ENCODE measurements around the gene TUT7. TPM values are rescaled to one million over a fixed set of nuclear protein-coding genes. Genes with fewer than 3 reads are reported as not detected.
A peak's percentile ranks its signal among the peaks of the same experiment; 100 is the strongest.

Gene TUT7
- total and polyA plus RNA-seq, 2 experiments from 2014 or later: 16.5 to 18.8 TPM

DNA sequence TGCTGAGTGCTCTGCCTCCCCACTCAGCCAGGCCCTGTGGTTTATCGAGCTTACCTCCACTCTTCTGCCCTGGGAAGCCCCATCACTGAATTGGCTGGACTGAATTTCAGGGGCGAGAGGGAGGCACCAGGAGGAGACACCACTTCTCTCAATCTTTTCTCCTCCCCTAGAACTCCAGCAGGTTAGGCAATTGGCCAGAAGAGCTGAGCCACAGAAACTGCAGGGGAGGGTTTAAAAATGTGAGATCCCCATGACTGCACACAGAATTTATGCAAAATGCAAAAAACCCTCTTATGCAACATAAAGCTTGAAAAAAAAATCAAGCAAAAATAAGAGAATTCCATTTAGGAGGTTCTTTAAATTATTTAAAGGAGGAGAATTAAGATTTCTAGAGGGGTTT lies 29.9 kb downstream of the TUT7 start:
- H3K36me3 ChIP-seq (ENCODE audit: low read depth): peaks cover 44% of the 10 kb centered on the region

GRCh38 chr9:86322973-86323644 lies 31.1 kb downstream of the TUT7 start:
- Histone ChIP-seq H3K27ac (peak overlapping the region; percentile 85), H3K4me3 (peak overlapping the region; percentile 26; the same call in 1 of the 2 replicates), H3K27me3 (replicated peaks; ENCODE audit: insufficient read depth) (no peaks in the 10 kb centered on the region), H3K9me3 (ENCODE audit: low read depth) (no peaks in the 10 kb centered on the region), H3F3A (ENCODE audit: insufficient read depth) (peaks cover 61% of the 10 kb centered on the region), H3K36me3 (ENCODE audit: low read depth) (peaks cover 47% of the 10 kb centered on the region), H2AFZ (no peak overlapping the region), H3K4me1 (ENCODE audit: insufficient read depth) (peaks cover 48% of the 10 kb centered on the region), H3K9ac (peak overlapping the region; percentile 55), H3K4me2 (ENCODE audit: unreplicated experiment) (peak overlapping the region; percentile 46), H4K20me1 (ENCODE audit: insufficient read depth) (no peaks in the 10 kb centered on the region), H3K9me2 (ENCODE audit: insufficient read depth) (no peaks in the 10 kb centered on the region), H3K79me2 (ENCODE audit: insufficient read depth) (peaks cover 10% of the 10 kb centered on the region; the same call in 1 of the 2 replicates)
- DNase-seq: peak; percentile 93
- in situ Hi-C loops (cut with MboI): no loop called here
- WGBS, 2 experiments (ENCODE audit: low coverage in 1 of 2, low lambda C conversion rate in 2 of 2, missing lambda C conversion rate in 2 of 2): 59 to 60% methylated on average over 8 of the region's 8 CpGs
- TF ChIP-seq EZH2 (IDR thresholded peaks at IDR 0.05; ENCODE audit: insufficient read depth, poor library complexity, severe bottlenecking) (no peak), EZH2phosphoT487 (IDR thresholded peaks at IDR 0.05; ENCODE audit: insufficient read depth, low read depth) (no peak)

More for the DNA sequence above, 29.9 kb downstream of the TUT7 start:
- Histone ChIP-seq H3K9me3 (ENCODE audit: low read depth) (no peaks in the 10 kb centered on the region), H4K20me1 (ENCODE audit: insufficient read depth) (no peaks in the 10 kb centered on the region), H3K4me3 (no peak overlapping the region), H3K4me1 (ENCODE audit: insufficient read depth) (peaks cover 48% of the 10 kb centered on the region), H3K79me2 (ENCODE audit: insufficient read depth) (peaks cover 10% of the 10 kb centered on the region; the same call in 1 of the 2 replicates), H3K4me2 (ENCODE audit: unreplicated experiment) (peak overlapping the region; percentile 46), H3K27me3 (replicated peaks; ENCODE audit: insufficient read depth) (no peaks in the 10 kb centered on the region), H2AFZ (no peak overlapping the region), H3K9ac (peak overlapping the region; percentile 55; the same call in 1 of the 2 replicates), H3K9me2 (ENCODE audit: insufficient read depth) (no peaks in the 10 kb centered on the region), H3F3A (ENCODE audit: insufficient read depth) (peaks cover 63% of the 10 kb centered on the region), H3K27ac (peak overlapping the region; percentile 85)
- peak; percentile 85 for DNase-seq
- TF ChIP-seq EZH2 (IDR thresholded peaks at IDR 0.05; ENCODE audit: insufficient read depth, poor library complexity, severe bottlenecking) (no peak), EZH2phosphoT487 (IDR thresholded peaks at IDR 0.05; ENCODE audit: insufficient read depth, low read depth) (no peak)
- in situ Hi-C loops (cut with MboI): no loop called here
- 51 to 69% methylated on average over 2 of the region's 2 CpGs for WGBS, 2 experiments (ENCODE audit: low coverage in 1 of 2, low lambda C conversion rate in 2 of 2, missing lambda C conversion rate in 2 of 2)

DNA sequence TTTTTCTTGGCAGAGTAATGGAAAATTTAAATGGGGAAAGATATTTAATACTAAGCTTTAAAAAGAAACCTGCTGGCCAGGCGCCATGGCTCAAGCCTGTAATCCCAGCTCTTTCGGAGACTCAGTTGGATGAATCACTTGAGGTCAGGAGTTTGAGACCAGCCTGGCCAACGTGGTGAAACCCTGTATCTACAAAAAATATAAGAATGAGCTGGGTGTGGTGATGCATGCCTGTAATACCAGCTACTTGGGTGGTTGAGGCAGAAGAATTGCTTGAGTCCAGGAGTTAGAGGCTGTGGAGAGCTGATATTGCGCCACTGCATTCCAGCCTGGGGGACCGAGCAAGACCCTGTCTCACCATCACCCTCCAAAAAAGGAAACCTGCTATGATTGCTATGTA lies 32.8 kb downstream of the TUT7 start:
- no peaks in the 10 kb centered on the region for H4K20me1 ChIP-seq (ENCODE audit: insufficient read depth)
- peak overlapping the region; percentile 56 for H3K4me2 ChIP-seq (ENCODE audit: unreplicated experiment)
- H3K9ac ChIP-seq: peak overlapping the region; percentile 43
- H3K9me3 ChIP-seq (ENCODE audit: low read depth): no peaks in the 10 kb centered on the region
- peaks cover 50% of the 10 kb centered on the region for H3F3A ChIP-seq (ENCODE audit: insufficient read depth)
- no peaks in the 10 kb centered on the region for H3K27me3 ChIP-seq (replicated peaks; ENCODE audit: insufficient read depth)
- peaks cover 18% of the 10 kb centered on the region; the same call in 1 of the 2 replicates for H3K79me2 ChIP-seq (ENCODE audit: insufficient read depth)
- H3K4me3 ChIP-seq: no peak overlapping the region
- peak overlapping the region; percentile 85 for H3K27ac ChIP-seq
- TF ChIP-seq EZH2 (IDR thresholded peaks at IDR 0.05; ENCODE audit: insufficient read depth, poor library complexity, severe bottlenecking) (no peak), EZH2phosphoT487 (IDR thresholded peaks at IDR 0.05; ENCODE audit: insufficient read depth, low read depth) (no peak)
- peaks cover 48% of the 10 kb centered on the region for H3K4me1 ChIP-seq (ENCODE audit: insufficient read depth)
- no peaks in the 10 kb centered on the region for H3K9me2 ChIP-seq (ENCODE audit: insufficient read depth)
- DNase-seq: peak; percentile 94
- 29 to 33% methylated on average over 5 of the region's 5 CpGs for WGBS, 2 experiments (ENCODE audit: low coverage in 1 of 2, low lambda C conversion rate in 2 of 2, missing lambda C conversion rate in 2 of 2)
- H2AFZ ChIP-seq: no peak overlapping the region
- in situ Hi-C loops (cut with MboI): no loop called here
- peaks cover 59% of the 10 kb centered on the region for H3K36me3 ChIP-seq (ENCODE audit: low read depth)

- no peak overlapping the region for H3K4me3 ChIP-seq
- DNase-seq: no peak
- WGBS, 2 experiments (ENCODE audit: low coverage in 1 of 2, low lambda C conversion rate in 2 of 2, missing lambda C conversion rate in 2 of 2): 97 to 98% methylated on average over 4 of the region's 4 CpGs
- peaks cover 18% of the 10 kb centered on the region; the same call in 1 of the 2 replicates for H3K79me2 ChIP-seq (ENCODE audit: insufficient read depth)
- H3K4me2 ChIP-seq (ENCODE audit: unreplicated experiment): no peak overlapping the region
- H4K20me1 ChIP-seq (ENCODE audit: insufficient read depth): no peaks in the 10 kb centered on the region
- no peak overlapping the region for H2AFZ ChIP-seq
- no peaks in the 10 kb centered on the region for H3K9me3 ChIP-seq (ENCODE audit: low read depth)
- H3K4me1 ChIP-seq (ENCODE audit: insufficient read depth): peaks cover 36% of the 10 kb centered on the region
- peaks cover 48% of the 10 kb centered on the region for H3K36me3 ChIP-seq (ENCODE audit: low read depth)
- no peaks in the 10 kb centered on the region for H3K9me2 ChIP-seq (ENCODE audit: insufficient read depth)
- no peaks in the 10 kb centered on the region for H3K27me3 ChIP-seq (replicated peaks; ENCODE audit: insufficient read depth)
- H3K9ac ChIP-seq: no peak overlapping the region
- TF ChIP-seq EZH2phosphoT487 (IDR thresholded peaks at IDR 0.05; ENCODE audit: insufficient read depth, low read depth): no peak
- no peak for TF ChIP-seq EZH2 (IDR thresholded peaks at IDR 0.05; ENCODE audit: insufficient read depth, poor library complexity, severe bottlenecking)
- H3K27ac ChIP-seq: no peak overlapping the region
- peaks cover 18% of the 10 kb centered on the region for H3F3A ChIP-seq (ENCODE audit: insufficient read depth)
- in situ Hi-C loops (cut with MboI): no loop called here
Measured at GRCh38 chr9:86318187-86318586, 36.0 kb downstream of the TUT7 start.
